ENCODE measurements around the gene MRGPRE. TPM values are rescaled to one million over a fixed set of nuclear protein-coding genes. Genes with fewer than 3 reads are reported as not detected.

MRGPRE gene
- total and polyA plus RNA-seq, 7 donors = not detected

DNA sequence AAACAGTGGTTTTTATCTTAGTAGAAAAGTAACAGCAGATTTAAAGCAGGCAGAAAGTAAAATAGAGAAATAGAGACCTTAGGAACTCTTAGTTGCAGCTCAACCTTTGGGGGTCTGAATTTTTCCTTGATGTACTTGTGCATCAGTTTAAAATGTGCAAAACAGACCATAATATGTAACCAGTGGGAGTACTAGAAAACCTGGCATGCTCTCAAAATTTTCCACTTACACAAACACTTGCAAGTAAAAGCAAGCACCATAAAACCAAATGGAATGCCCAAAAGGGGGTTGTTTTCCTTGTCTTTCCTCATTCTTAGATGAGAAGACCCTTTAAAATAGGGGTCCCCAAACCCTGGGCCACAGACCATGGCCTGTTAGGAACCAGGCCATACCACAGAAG, 12.9 kb upstream of the MRGPRE start:
- TF ChIP-seq, protein P1, sequence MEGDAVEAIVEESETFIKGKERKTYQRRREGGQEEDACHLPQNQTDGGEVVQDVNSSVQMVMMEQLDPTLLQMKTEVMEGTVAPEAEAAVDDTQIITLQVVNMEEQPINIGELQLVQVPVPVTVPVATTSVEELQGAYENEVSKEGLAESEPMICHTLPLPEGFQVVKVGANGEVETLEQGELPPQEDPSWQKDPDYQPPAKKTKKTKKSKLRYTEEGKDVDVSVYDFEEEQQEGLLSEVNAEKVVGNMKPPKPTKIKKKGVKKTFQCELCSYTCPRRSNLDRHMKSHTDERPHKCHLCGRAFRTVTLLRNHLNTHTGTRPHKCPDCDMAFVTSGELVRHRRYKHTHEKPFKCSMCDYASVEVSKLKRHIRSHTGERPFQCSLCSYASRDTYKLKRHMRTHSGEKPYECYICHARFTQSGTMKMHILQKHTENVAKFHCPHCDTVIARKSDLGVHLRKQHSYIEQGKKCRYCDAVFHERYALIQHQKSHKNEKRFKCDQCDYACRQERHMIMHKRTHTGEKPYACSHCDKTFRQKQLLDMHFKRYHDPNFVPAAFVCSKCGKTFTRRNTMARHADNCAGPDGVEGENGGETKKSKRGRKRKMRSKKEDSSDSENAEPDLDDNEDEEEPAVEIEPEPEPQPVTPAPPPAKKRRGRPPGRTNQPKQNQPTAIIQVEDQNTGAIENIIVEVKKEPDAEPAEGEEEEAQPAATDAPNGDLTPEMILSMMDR (IDR thresholded peaks at IDR 0.05) = no peak
- no peaks in the 10 kb centered on the region for H3K27me3 ChIP-seq (ENCODE audit: insufficient read depth in 3 of 3, low read length in 2 of 3)
- no peak for DNase-seq
- H3K4me3 ChIP-seq = no peak overlapping the region
- intact Hi-C loops (cut with DNase I) = no loop called here
- ATAC-seq = no peak
- H3K4me1 ChIP-seq = no peaks in the 10 kb centered on the region
- H3K27ac ChIP-seq = no peak overlapping the region
- no peaks in the 10 kb centered on the region for H3K9me3 ChIP-seq
- H3K36me3 ChIP-seq (ENCODE audit: insufficient read depth in 1 of 2, low read depth in 1 of 2) = no peaks in the 10 kb centered on the region

DNA sequence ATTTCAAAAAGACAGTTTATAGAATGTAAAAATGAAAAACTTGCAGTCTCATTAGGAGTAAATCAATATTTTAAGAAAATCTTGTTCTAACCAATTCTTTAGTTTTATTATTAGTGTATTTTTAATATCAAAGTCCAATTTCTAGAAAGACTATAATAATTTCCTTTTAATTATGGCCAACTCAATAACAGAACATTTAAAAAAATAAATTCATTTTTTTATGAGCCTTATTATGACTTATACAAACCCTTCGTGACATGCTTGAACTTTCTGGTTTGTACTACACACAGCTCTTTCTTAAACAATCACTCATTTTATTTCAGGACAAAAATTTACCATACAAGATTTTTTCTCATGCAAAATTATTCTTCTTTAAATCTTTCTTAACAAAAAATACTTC, 11.7 kb upstream of the MRGPRE start:
- Histone ChIP-seq H3K36me3 (ENCODE audit: insufficient read depth in 1 of 2, low read depth in 1 of 2) (no peaks in the 10 kb centered on the region), H3K9me3 (no peaks in the 10 kb centered on the region), H3K27ac (no peak overlapping the region), H3K4me3 (no peak overlapping the region), H3K27me3 (ENCODE audit: insufficient read depth in 3 of 3, low read length in 2 of 3) (no peaks in the 10 kb centered on the region), H3K4me1 (no peaks in the 10 kb centered on the region)
- TF ChIP-seq, protein P1 (IDR thresholded peaks at IDR 0.05) = no peak
- ATAC-seq (no peak), DNase-seq (no peak)
- intact Hi-C loops (cut with DNase I) = no loop called here
- WGBS, 3 donors = 93 to 96% (median 95%) methylated on average over 1 of the region's 1 CpG

DNA sequence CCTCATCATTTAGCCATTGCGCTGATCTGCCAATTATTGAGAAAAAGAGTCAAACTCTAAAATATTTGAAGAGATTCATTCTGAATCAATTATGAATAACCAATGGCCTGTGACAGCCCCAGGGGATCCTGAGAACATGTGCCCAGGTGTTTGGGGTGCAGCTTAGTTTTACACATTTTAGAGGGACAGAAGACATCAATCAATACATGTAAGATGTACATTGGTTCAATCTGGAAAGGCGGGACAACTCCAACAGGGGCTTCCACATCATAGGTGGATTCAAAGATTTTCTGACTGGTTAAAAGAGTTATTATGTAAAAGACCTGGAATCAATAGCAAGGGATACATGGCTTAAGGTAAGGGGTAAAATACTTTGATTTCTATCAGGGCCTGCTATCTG, 4.9 kb upstream of the MRGPRE start:
- intact Hi-C loops (cut with DNase I) = no loop called here
- no peaks in the 10 kb centered on the region for H3K4me1 ChIP-seq

DNA sequence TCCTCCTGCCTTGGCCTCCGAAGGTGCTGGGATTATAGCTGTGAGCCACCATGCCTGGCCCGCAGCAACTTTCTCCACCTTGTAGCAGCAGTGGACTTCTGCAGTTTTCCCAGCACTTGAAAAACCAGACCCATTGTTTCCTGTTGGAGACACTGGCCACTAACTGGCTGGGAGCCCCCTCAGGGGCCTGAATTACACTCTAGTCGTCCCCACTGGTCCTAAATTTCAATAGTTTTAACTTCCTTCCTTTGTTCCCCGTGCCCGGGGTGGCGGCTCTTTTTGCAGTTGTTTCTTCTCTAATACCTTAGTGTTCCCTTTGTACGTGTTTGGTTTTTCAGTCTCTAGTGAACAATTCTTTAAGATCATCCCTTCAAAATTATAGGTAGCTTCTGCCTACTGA, 2.6 kb upstream of the MRGPRE start:
- Histone ChIP-seq H3K27me3 (ENCODE audit: insufficient read depth in 3 of 3, low read length in 2 of 3) (peaks cover 0 to 17% (median 2%) of the 10 kb centered on the region in 3 donors), H3K4me3 (no peak overlapping the region), H3K4me1 (no peaks in the 10 kb centered on the region), H3K9me3 (no peaks in the 10 kb centered on the region), H3K27ac (no peak overlapping the region), H3K36me3 (ENCODE audit: insufficient read depth in 1 of 2, low read depth in 1 of 2) (no peaks in the 10 kb centered on the region)
- WGBS, 3 donors = 52 to 82% (median 68%) methylated on average over 7 of the region's 7 CpGs
- DNase-seq (no peak), ATAC-seq (no peak)
- intact Hi-C loops (cut with DNase I) = no loop called here
- TF ChIP-seq, protein P1 (IDR thresholded peaks at IDR 0.05) = no peak

More for the DNA sequence above, 4.9 kb upstream of the MRGPRE start:
- DNase-seq (no peak), ATAC-seq (no peak)
- Histone ChIP-seq H3K9me3 (no peaks in the 10 kb centered on the region), H3K36me3 (ENCODE audit: insufficient read depth in 1 of 2, low read depth in 1 of 2) (no peaks in the 10 kb centered on the region), H3K27ac (no peak overlapping the region), H3K27me3 (ENCODE audit: insufficient read depth in 3 of 3, low read length in 2 of 3) (peaks cover 0 to under 1% (median 0%) of the 10 kb centered on the region in 3 donors), H3K4me3 (no peak overlapping the region)
- WGBS, 3 donors = 86 to 93% (median 89%) methylated on average over 2 of the region's 2 CpGs
- TF ChIP-seq, protein P1 (IDR thresholded peaks at IDR 0.05) = no peak

DNA sequence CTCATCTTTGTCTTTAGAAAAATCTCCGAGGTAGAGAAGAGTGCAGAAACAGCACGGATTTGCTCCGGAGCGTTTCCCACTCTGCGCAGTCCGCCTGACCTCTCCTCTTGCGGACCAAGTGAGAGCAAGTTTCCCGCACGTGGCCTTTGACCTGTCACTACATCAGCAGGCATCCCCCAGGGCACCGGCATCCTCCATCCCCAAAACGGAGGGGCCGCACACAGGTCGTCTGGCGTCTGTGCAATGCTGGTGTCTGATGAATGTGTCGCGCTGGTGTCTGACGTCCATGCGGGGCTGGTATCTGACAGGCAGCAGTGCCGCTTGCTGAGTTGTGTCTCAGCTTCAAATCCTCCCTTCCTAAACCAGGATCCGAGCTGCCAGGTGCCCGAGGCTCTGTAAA, 739 bp upstream of the MRGPRE start:
- ATAC-seq (no peak), DNase-seq (no peak)
- Histone ChIP-seq H3K36me3 (ENCODE audit: insufficient read depth in 1 of 2, low read depth in 1 of 2) (no peaks in the 10 kb centered on the region), H3K27ac (no peak overlapping the region), H3K4me1 (no peaks in the 10 kb centered on the region), H3K27me3 (ENCODE audit: insufficient read depth in 3 of 3, low read length in 2 of 3) (peaks cover 0 to 26% (median 9%) of the 10 kb centered on the region in 3 donors), H3K4me3 (no peak overlapping the region), H3K9me3 (no peaks in the 10 kb centered on the region)
- intact Hi-C loops (cut with DNase I) = no loop called here
- TF ChIP-seq, protein P1 (IDR thresholded peaks at IDR 0.05) = no peak
- WGBS, 3 donors = 87 to 89% (median 88%) methylated on average over 21 of the region's 21 CpGs
